Neural progenitor cell (in vitro differentiated cells): ENCODE measurements around the gene SURF2. TPM values are rescaled to one million over a fixed set of nuclear protein-coding genes. Genes with fewer than 3 reads are reported as not detected.
"Not testable (repeated sequence)": the region's sequence is repeated elsewhere in the genome, so short reads cannot be mapped to it uniquely, and the experiment has no call there.

ENCODE experiments used
- DNase-seq: peaks from one replicate; pipeline ENCODE4 v3.0.0-alpha.2; 2016; ENCODE audit warnings: low spot score
- H2AFZ ChIP-seq: fragments of 200-600 bp; sonication (generic); replicated peaks from 2 replicates; pipeline ENCODE4 v1.6.1; 2016; ENCODE audit warnings: antibody characterized with exemption
- H3F3A ChIP-seq: fragments of 200-600 bp; sonication (generic); 2 replicates; pipeline ENCODE4 v1.6.1; 2016; ENCODE audit warnings: antibody characterized with exemption, low read depth
- H3K27ac ChIP-seq: fragments of 200-600 bp; sonication (generic); 2 replicates; pipeline ENCODE4 v1.5.1; 2016; ENCODE audit warnings: mild to moderate bottlenecking
- H3K27me3 ChIP-seq: fragments of 200-600 bp; sonication (generic); 2 replicates; pipeline ENCODE4 v1.6.1; 2016; ENCODE audit warnings: mild to moderate bottlenecking, moderate library complexity
- H3K36me3 ChIP-seq: fragments of 200-600 bp; sonication (generic); 2 replicates; pipeline ENCODE4 v1.5.1; 2016
- H3K4me1 ChIP-seq: fragments of 200-600 bp; sonication (generic); 2 replicates; pipeline ENCODE4 v1.6.1; 2016; ENCODE audit warnings: mixed run types
- H3K4me2 ChIP-seq: fragments of 200-600 bp; sonication (generic); 2 replicates; pipeline ENCODE4 v1.6.1; 2016
- H3K4me3 ChIP-seq: fragments of 200-600 bp; sonication (generic); 2 replicates; pipeline ENCODE4 v1.5.1; 2016
- H3K79me2 ChIP-seq: fragments of 200-600 bp; sonication (generic); 2 replicates; pipeline ENCODE4 v1.6.1; 2016; ENCODE audit warnings: low read depth
- H3K9ac ChIP-seq: fragments of 200-600 bp; sonication (generic); 2 replicates; pipeline ENCODE4 v1.6.1; 2016
- H3K9me3 ChIP-seq: fragments of 200-600 bp; sonication (generic); 2 replicates; pipeline ENCODE4 v1.5.1; 2016; ENCODE audit warnings: low read depth
- H4K20me1 ChIP-seq: fragments of 200-600 bp; sonication (generic); 2 replicates; pipeline ENCODE4 v1.6.1; 2016; ENCODE audit warnings: low read depth
- H3K27ac Mint-ChIP-seq: 3 replicates; pipeline ENCODE4 v1.8.0; 2021; ENCODE audit warnings: mixed read lengths
- H3K27me3 Mint-ChIP-seq: 2 replicates; pipeline ENCODE4 v1.8.0; 2022; ENCODE audit warnings: low read depth, mild to moderate bottlenecking, inconsistent platforms, moderate library complexity, mixed read lengths; ENCODE audit not compliant: insufficient read depth
- H3K36me3 Mint-ChIP-seq: 3 replicates; pipeline ENCODE4 v1.8.0; 2021; ENCODE audit warnings: mixed read lengths
- H3K4me1 Mint-ChIP-seq: 3 replicates; pipeline ENCODE4 v1.8.0; 2021; ENCODE audit warnings: mixed read lengths
- H3K4me3 Mint-ChIP-seq: 3 replicates; pipeline ENCODE4 v1.8.0; 2021; ENCODE audit warnings: mild to moderate bottlenecking, moderate library complexity, mixed read lengths
- H3K9me3 Mint-ChIP-seq: 3 replicates; pipeline ENCODE4 v1.8.0; 2020; ENCODE audit warnings: mixed read lengths
- EZH2 ChIP-seq: fragments of 200-600 bp; sonication (generic); IDR thresholded peaks from 2 replicates; pipeline ENCODE4 v1.6.1; 2017; ENCODE audit warnings: antibody characterized with exemption, mild to moderate bottlenecking, moderate library complexity
- EZH2phosphoT487 ChIP-seq: fragments of 200-600 bp; sonication (generic); IDR thresholded peaks from 2 replicates; pipeline ENCODE4 v1.6.1; 2017; ENCODE audit warnings: antibody characterized with exemption
- total RNA-seq: library from RNA; depleted of rRNA; stranded (reverse); fragments of >200 nt; gene quantifications from 2 replicates; pipeline ENCODE4 v1.2.3, GENCODE V29; 2015; ENCODE audit warnings: low replicate concordance
- TF ChIP-seq, protein P1 (sequence below): fragments of 200-600 bp; sonication (generic); IDR thresholded peaks from 2 replicates; pipeline ENCODE4 v1.5.1; 2017; ENCODE audit warnings: antibody characterized with exemption, mild to moderate bottlenecking

Gene SURF2
- total RNA-seq, 1 donor from 2014 or later, result 16.0 TPM

DNA sequence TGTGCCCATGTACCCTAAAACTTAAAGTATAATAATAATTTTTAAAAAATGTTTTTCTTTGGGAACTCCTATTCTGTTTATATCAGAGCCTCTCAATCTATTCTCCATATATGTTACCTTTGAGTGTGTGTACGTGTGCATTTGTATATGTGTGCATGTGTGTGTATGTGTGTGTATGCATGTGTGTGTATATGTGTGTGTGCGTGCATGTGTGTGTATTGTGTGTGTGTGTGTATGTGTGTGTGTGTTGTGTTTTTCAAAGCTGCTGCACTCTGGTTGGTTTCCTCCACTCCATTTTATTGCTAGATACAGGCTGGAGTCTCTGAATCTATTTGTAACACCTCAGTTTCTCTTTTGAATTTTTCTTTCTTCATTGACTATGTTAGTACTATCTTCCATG is 40.4 kb upstream of the SURF2 start:
- Mint-ChIP-seq H3K27me3 (peaks cover 3% of the 10 kb centered on the region), H3K36me3 (no peaks in the 10 kb centered on the region), H3K9me3 (no peaks in the 10 kb centered on the region), H3K4me1 (no peaks in the 10 kb centered on the region), H3K27ac (no peak overlapping the region), H3K4me3 (no peak overlapping the region)
- TF ChIP-seq, protein P1, sequence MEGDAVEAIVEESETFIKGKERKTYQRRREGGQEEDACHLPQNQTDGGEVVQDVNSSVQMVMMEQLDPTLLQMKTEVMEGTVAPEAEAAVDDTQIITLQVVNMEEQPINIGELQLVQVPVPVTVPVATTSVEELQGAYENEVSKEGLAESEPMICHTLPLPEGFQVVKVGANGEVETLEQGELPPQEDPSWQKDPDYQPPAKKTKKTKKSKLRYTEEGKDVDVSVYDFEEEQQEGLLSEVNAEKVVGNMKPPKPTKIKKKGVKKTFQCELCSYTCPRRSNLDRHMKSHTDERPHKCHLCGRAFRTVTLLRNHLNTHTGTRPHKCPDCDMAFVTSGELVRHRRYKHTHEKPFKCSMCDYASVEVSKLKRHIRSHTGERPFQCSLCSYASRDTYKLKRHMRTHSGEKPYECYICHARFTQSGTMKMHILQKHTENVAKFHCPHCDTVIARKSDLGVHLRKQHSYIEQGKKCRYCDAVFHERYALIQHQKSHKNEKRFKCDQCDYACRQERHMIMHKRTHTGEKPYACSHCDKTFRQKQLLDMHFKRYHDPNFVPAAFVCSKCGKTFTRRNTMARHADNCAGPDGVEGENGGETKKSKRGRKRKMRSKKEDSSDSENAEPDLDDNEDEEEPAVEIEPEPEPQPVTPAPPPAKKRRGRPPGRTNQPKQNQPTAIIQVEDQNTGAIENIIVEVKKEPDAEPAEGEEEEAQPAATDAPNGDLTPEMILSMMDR, result no peak
- no peak for TF ChIP-seq EZH2phosphoT487
- H3K4me3 ChIP-seq, result no peak overlapping the region
- no peak overlapping the region for H3K4me2 ChIP-seq
- no peaks in the 10 kb centered on the region for H3K4me1 ChIP-seq
- DNase-seq, result no peak
- no peak overlapping the region for H3K27ac ChIP-seq
- H3F3A ChIP-seq, result no peaks in the 10 kb centered on the region
- H4K20me1 ChIP-seq, result no peaks in the 10 kb centered on the region
- H3K36me3 ChIP-seq, result no peaks in the 10 kb centered on the region
- no peaks in the 10 kb centered on the region for H3K9me3 ChIP-seq
- no peaks in the 10 kb centered on the region for H3K27me3 ChIP-seq
- H3K9ac ChIP-seq, result no peak overlapping the region
- H2AFZ ChIP-seq, result no peak overlapping the region
- no peaks in the 10 kb centered on the region for H3K79me2 ChIP-seq

DNA sequence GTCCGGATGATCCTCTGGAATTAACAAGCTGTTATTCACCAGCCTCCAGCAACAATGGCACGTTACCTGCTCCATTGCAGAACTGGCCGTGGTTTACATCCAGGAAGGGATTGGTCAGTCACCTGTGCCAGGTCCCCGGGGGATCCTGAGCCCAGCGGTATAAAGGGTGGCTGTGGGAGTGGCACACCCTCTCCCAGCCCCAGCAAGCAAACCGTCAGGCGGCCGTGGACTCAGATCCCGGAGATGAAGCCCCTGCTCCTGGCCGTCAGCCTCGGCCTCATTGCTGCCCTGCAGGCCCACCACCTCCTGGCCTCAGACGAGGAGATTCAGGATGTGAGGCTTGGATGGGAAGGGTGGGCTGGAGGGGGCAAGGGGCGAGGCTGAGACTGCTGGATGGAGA is 38.8 kb upstream of the SURF2 start:
- not testable (repeated sequence) for DNase-seq, H3K9me3 Mint-ChIP-seq, H3K27ac ChIP-seq, H3K27me3 Mint-ChIP-seq, H3F3A ChIP-seq, H3K27ac Mint-ChIP-seq, H3K4me1 Mint-ChIP-seq, H3K4me1 ChIP-seq, H3K36me3 ChIP-seq, H3K4me3 Mint-ChIP-seq, H3K9ac ChIP-seq, H2AFZ ChIP-seq, H3K4me2 ChIP-seq, H4K20me1 ChIP-seq, H3K79me2 ChIP-seq, H3K4me3 ChIP-seq, H3K9me3 ChIP-seq, H3K36me3 Mint-ChIP-seq, H3K27me3 ChIP-seq

DNA sequence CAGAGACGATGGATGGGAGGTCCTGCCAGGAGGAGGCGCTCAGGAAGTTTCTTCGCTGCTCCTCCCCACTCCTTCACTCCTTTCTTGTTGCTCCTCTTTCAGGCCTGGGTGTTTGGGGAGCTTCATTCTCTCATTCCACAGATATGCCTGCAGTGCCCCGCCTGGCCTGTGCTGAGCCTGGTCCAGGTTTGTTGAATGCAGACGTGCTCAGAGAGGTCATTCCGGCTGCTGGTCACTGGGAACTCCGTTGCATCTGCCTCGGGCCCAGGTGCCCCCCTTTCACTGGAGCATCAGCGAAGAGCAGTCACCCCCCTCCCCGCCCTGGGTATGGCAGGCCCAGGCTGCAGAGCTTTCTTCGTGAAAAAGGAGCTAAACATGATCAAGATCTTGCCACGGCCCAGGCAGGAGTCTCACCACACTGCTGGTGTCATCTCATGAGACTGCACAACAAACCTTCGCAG is 35.9 kb upstream of the SURF2 start:
- no peak overlapping the region for H3K9ac ChIP-seq
- H3F3A ChIP-seq, result no peaks in the 10 kb centered on the region
- H3K27ac ChIP-seq, result no peak overlapping the region
- no peak overlapping the region for H3K4me2 ChIP-seq
- H3K4me1 ChIP-seq, result no peaks in the 10 kb centered on the region
- no peaks in the 10 kb centered on the region for H3K36me3 ChIP-seq
- peaks cover 12% of the 10 kb centered on the region for H3K27me3 Mint-ChIP-seq
- H3K9me3 ChIP-seq, result peaks cover 4% of the 10 kb centered on the region
- H3K9me3 Mint-ChIP-seq, result peaks cover 15% of the 10 kb centered on the region
- no peak overlapping the region for H3K4me3 Mint-ChIP-seq
- TF ChIP-seq, protein P1, result peak; percentile 10
- no peak for TF ChIP-seq EZH2
- no peaks in the 10 kb centered on the region for H3K4me1 Mint-ChIP-seq
- H3K79me2 ChIP-seq, result no peaks in the 10 kb centered on the region
- H4K20me1 ChIP-seq, result no peaks in the 10 kb centered on the region
- H2AFZ ChIP-seq, result no peak overlapping the region
- H3K27ac Mint-ChIP-seq, result no peak overlapping the region
- no peaks in the 10 kb centered on the region for H3K27me3 ChIP-seq
- H3K4me3 ChIP-seq, result no peak overlapping the region
- no peak for DNase-seq
- H3K36me3 Mint-ChIP-seq, result no peaks in the 10 kb centered on the region

DNA sequence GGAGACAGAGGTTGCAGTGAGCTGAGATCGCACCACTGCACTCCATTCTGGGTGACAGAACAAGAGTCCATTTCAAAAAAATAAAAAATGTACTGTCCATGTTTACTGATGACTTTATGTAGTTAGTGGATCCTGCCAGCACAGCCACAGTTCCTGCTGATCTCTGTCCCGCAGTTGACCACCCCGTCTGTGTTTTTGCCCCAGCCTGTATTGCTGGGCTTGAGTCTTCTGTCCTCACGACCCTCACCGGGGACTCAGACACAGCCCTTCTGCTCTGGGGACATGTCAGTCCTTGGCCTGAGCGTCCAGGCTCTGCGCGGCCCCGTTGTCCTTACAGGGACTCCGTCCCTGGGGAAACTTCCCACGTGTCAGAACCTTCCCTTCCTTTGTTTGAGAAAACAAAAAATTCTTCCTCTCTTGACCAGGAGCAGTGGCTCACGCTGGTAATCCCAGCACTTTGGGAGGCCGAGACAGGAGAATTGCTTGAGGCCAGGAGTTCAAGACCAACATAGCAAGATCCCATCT is 34.9 kb upstream of the SURF2 start:
- Mint-ChIP-seq H3K36me3 (no peaks in the 10 kb centered on the region), H3K27ac (no peak overlapping the region), H3K4me1 (no peaks in the 10 kb centered on the region), H3K4me3 (no peak overlapping the region), H3K9me3 (peaks cover 19% of the 10 kb centered on the region), H3K27me3 (peaks cover 12% of the 10 kb centered on the region)
- H3K4me1 ChIP-seq, result no peaks in the 10 kb centered on the region
- H2AFZ ChIP-seq, result no peak overlapping the region
- H3K9ac ChIP-seq, result no peak overlapping the region
- DNase-seq, result no peak
- no peaks in the 10 kb centered on the region for H3K27me3 ChIP-seq
- no peaks in the 10 kb centered on the region for H4K20me1 ChIP-seq
- TF ChIP-seq, protein P1, result no peak
- TF ChIP-seq EZH2, result no peak
- no peak for TF ChIP-seq EZH2phosphoT487
- H3K4me3 ChIP-seq, result no peak overlapping the region
- peaks cover 4% of the 10 kb centered on the region for H3K9me3 ChIP-seq
- no peak overlapping the region for H3K27ac ChIP-seq
- H3K79me2 ChIP-seq, result no peaks in the 10 kb centered on the region
- no peak overlapping the region for H3K4me2 ChIP-seq
- H3F3A ChIP-seq, result no peaks in the 10 kb centered on the region
- no peaks in the 10 kb centered on the region for H3K36me3 ChIP-seq
